CMK (cell line): Measurements from ENCODE around the gene CCDC32.

Experiments
- DNase-seq: peaks from one replicate; pipeline ENCODE4 v3.0.0-alpha.2; 2010; ENCODE audit warnings: low read depth

The CCDC32 gene

DNA sequence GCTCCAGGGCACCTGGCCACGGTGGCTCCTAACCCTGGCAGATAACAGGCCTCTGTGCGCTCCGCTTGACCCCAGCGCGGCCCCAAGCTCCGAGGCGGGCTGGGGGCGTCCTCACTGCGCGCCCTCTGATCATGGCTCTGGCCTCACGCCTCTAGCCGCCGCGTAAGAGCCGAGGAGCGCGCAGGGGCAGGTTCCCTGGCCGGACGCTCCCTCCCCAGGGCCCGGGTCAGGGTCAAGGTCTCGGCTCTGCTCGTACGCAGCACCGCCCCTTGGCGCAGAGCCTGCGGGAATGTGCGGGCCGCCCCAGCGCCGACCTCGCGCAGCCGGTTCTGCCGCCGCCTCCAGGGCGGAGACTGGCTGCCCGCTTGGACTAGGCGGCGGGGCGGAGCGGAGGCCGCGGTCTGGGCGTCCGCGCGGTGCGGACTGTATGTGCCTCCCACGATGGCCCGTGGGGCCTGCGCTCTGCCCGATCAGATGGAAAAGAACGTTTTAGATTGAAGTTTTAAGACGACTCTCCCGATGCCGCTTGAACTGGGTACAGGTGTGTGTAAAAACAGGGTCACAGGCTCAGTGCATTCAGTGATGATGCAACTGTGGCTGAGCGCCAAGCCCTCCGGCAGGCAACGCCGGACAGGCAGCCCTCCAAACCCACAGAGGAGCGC, 53.2 kb downstream of the CCDC32 start:
- peak; percentile 21 for DNase-seq

DNA sequence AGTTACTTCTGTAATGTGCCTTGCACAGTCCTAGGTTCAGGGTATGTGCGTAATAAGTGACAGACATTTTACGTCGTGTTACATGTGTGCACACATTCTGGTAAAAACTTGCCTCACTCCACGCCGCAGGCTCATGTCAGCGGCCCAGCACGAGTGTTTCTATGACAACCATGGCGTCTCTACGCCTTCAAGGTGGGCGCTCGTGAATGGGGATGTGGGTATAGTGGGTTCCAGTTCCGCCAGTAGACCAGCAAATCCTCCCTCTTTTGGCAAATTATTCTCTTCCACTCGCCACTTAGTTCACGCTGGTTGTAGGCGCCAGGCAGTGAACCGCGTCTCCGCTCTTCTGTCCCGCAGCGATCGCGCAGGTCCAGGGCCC, 53.8 kb downstream of the CCDC32 start:
- no peak for DNase-seq

DNA sequence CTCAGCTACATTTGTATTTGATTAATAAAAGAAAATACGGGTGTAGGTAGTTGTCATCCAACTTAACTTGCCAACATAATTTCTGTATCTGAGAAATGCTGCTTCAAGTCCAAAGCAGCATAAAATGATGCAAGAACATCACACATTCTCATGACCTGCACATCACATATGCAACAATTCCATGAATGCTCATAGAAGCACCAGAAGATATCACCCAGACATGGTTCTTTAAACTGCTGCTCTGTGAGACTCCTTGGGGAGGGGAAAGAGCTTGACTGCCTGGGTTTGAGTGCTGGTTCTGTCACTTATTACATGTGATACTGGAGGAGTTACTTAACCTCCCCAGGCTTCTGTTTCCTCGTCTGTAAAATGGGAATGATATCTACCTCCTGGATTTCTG, 54.6 kb downstream of the CCDC32 start:
- no peak for DNase-seq

DNA sequence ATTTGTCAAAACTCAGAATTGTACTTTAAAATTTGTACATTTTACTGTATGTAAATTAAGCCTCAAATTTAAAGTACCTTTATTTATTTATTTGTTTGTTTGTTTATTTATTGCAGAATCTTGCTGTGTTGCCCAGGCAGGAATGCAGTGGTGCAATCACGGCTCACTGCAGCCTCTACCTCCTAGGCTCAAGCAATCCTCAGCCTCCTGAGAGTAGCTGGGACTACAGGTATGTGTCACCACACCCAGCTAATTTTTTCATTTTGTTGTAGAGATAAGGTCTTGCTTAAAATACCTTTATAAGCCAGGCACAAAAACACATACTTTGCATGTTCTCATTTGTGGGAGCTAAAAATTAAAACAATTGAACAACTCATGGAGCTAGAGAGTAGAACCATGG, 56.6 kb downstream of the CCDC32 start:
- no peak for DNase-seq

DNA sequence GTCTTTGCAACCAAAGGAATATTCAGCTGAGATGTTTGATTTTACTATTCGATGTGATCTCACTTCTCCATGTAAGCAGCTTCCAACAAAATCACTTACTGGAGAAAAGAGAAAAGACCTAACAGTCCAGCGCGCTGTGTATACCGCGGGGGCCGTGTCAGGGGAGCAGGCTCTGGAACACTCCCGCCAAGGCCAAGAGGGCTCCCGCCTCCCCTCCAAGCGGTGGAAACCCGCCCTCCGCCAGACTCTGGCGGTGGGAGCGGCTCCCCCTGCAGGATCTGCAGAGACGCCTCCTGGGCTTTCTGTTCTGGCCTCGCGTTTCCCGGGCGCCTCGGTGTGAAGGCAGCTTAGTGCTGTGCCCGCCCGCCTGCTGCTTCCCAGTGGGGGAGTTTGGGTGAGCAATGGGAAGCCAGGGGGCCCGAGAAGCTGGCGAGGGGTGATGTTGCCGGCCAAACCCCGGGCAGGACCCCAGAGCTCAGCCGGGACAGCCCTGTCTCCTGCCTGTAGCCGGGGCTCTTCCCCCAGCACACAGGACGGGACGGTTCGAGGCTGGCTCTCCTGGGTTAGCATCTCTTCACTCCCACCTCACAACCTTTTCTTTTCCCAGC, 57.8 kb downstream of the CCDC32 start:
- peak; percentile 15 for DNase-seq
